Measurements from ENCODE around the gene SPDYC. TPM values are rescaled to one million over a fixed set of nuclear protein-coding genes. Genes with fewer than 3 reads are reported as not detected.

The SPDYC gene
- total RNA-seq, 2 experiments from 2014 or later, result not detected

- H2AFZ ChIP-seq (ENCODE audit: low read length), result no peak overlapping the region
- peaks cover 49% of the 10 kb centered on the region for H3K4me1 ChIP-seq (ENCODE audit: insufficient read depth, low read length, poor library complexity, severe bottlenecking)
- peak overlapping the region; percentile 98 for H3K27ac ChIP-seq (ENCODE audit: low read depth, low read length, poor library complexity, severe bottlenecking)
- POLR2A ChIA-PET, result interaction anchor here (0.6 to 6.1 kb wide), 10 partner anchors 9 to 134 kb away, joined by 3 to 47 read pairs (median 5); partner anchors contain the start of genes CAPN1, FAU, MRPL49 and TM7SF2
- H3K9me3 ChIP-seq (ENCODE audit: low read length), result no peaks in the 10 kb centered on the region
- H3K79me2 ChIP-seq (ENCODE audit: insufficient read depth, low read depth, low read length), result peaks cover 55% of the 10 kb centered on the region
- H3K9me2 ChIP-seq (ENCODE audit: insufficient read depth, low read length), result no peaks in the 10 kb centered on the region
- CTCF ChIA-PET (ENCODE audit: unreplicated experiment), result interaction anchor here (0.5 kb wide), 1 partner anchor 417 kb away, joined by 3 read pairs; no protein-coding TSS in a partner anchor
- peak overlapping the region; percentile 98 for H3K4me3 ChIP-seq (ENCODE audit: low read depth, low read length, poor library complexity, severe bottlenecking)
- no peak for TF ChIP-seq EZH2phosphoT487 (IDR thresholded peaks at IDR 0.05; ENCODE audit: borderline replicate concordance, low read depth, low read length)
- TF ChIP-seq, protein P1, sequence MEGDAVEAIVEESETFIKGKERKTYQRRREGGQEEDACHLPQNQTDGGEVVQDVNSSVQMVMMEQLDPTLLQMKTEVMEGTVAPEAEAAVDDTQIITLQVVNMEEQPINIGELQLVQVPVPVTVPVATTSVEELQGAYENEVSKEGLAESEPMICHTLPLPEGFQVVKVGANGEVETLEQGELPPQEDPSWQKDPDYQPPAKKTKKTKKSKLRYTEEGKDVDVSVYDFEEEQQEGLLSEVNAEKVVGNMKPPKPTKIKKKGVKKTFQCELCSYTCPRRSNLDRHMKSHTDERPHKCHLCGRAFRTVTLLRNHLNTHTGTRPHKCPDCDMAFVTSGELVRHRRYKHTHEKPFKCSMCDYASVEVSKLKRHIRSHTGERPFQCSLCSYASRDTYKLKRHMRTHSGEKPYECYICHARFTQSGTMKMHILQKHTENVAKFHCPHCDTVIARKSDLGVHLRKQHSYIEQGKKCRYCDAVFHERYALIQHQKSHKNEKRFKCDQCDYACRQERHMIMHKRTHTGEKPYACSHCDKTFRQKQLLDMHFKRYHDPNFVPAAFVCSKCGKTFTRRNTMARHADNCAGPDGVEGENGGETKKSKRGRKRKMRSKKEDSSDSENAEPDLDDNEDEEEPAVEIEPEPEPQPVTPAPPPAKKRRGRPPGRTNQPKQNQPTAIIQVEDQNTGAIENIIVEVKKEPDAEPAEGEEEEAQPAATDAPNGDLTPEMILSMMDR (conservative IDR thresholded peaks at IDR 0.05; ENCODE audit: low read length), result no peak
- intact Hi-C loops (cut with micrococcal nuclease; ENCODE audit: unreplicated experiment), result loop anchor here (5.0 kb wide), 2 partner anchors 36 to 279 kb away; no protein-coding TSS in a partner anchor
- no TSS peak for BruUV-seq (replicated peaks)
- no peaks in the 10 kb centered on the region for H4K20me1 ChIP-seq (ENCODE audit: insufficient read depth, low read length)
- H3K4me2 ChIP-seq (ENCODE audit: low read length), result peak overlapping the region; percentile 99
- DNase-seq (ENCODE audit: low spot score), result peak; percentile 73
- H3K36me3 ChIP-seq (ENCODE audit: insufficient read depth, low read length), result peaks cover 82% of the 10 kb centered on the region
These were observed 39.2 kb upstream of the SPDYC start for GRCh38 chr11:65130631-65131416.

DNA sequence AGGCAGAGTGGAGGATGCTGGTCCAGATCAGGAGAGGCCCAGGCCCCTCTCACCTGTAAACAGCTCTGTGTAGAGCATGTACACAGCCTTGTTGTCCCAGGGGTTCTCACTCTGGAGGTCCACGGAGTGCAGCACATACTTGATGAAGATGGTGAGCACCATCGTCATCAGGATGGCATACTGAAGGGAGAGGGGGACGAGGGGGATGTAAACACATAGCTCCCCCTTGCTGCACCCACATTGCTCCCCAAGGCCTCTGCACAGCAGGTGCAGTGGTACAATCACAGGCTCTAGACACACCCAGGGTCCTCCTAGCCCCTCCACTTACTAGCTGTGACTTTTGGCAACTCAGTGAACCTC lies 38.6 kb upstream of the SPDYC start:
- DNase-seq (ENCODE audit: low spot score), result no peak
- CTCF ChIA-PET (ENCODE audit: unreplicated experiment), result interaction anchor here (0.5 to 0.9 kb wide), 2 partner anchors 282 to 416 kb away, joined by 3 to 5 read pairs; no protein-coding TSS in a partner anchor
- H3K4me1 ChIP-seq (ENCODE audit: insufficient read depth, low read length, poor library complexity, severe bottlenecking), result peaks cover 55% of the 10 kb centered on the region
- TF ChIP-seq EZH2phosphoT487 (IDR thresholded peaks at IDR 0.05; ENCODE audit: borderline replicate concordance, low read depth, low read length), result no peak
- TF ChIP-seq, protein P1 (conservative IDR thresholded peaks at IDR 0.05; ENCODE audit: low read length), result no peak
- H3K4me3 ChIP-seq (ENCODE audit: low read depth, low read length, poor library complexity, severe bottlenecking), result peak overlapping the region; percentile 98
- H3K4me2 ChIP-seq (ENCODE audit: low read length), result peak overlapping the region; percentile 99
- no peak overlapping the region for H2AFZ ChIP-seq (ENCODE audit: low read length)
- peaks cover 56% of the 10 kb centered on the region for H3K79me2 ChIP-seq (ENCODE audit: insufficient read depth, low read depth, low read length)
- no peaks in the 10 kb centered on the region for H3K9me3 ChIP-seq (ENCODE audit: low read length)
- peaks cover 76% of the 10 kb centered on the region for H3K36me3 ChIP-seq (ENCODE audit: insufficient read depth, low read length)
- no TSS peak for BruUV-seq (replicated peaks)
- POLR2A ChIA-PET, result interaction anchor here (1.0 to 6.1 kb wide), 9 partner anchors 10 to 51 kb away, joined by 3 to 47 read pairs (median 5); partner anchors contain the start of genes CAPN1, FAU, MRPL49 and TM7SF2
- intact Hi-C loops (cut with micrococcal nuclease; ENCODE audit: unreplicated experiment), result loop anchor here (5.0 kb wide), 2 partner anchors 36 to 279 kb away; no protein-coding TSS in a partner anchor
- H3K9me2 ChIP-seq (ENCODE audit: insufficient read depth, low read length), result no peaks in the 10 kb centered on the region
- H4K20me1 ChIP-seq (ENCODE audit: insufficient read depth, low read length), result no peaks in the 10 kb centered on the region
- peak overlapping the region; percentile 98 for H3K27ac ChIP-seq (ENCODE audit: low read depth, low read length, poor library complexity, severe bottlenecking)

All from OCI-LY7 (cell line).